Measurements from ENCODE around the gene APOBEC3F.
"Not testable (repeated sequence)": the region's sequence is repeated elsewhere in the genome, so short reads cannot be mapped to it uniquely, and the experiment has no call there.

- TF ChIP-seq CTCF (IDR thresholded peaks at IDR 0.05; ENCODE audit: borderline replicate concordance, extremely low read depth, low read length, poor library complexity, severe bottlenecking); EZH2 (IDR thresholded peaks at IDR 0.05; ENCODE audit: borderline replicate concordance, low read depth, low read length, severe bottlenecking): not testable (repeated sequence)
Observed at GRCh38 chr22:39045136-39045535, 4.5 kb downstream of the APOBEC3F start.
